Activated naive CD4-positive, alpha-beta T cell treated with Interleukin-2 at 50 U/mL for 16 hours (primary cell): Measurements from ENCODE around the gene APOL1.
"Not testable (repeated sequence)": the region's sequence is repeated elsewhere in the genome, so short reads cannot be mapped to it uniquely, and the experiment has no call there.

Experiments used
- DNase-seq: peaks from one replicate; pipeline ENCODE4 v3.0.0-alpha.2; 2020

APOL1 gene

GRCh38 chr22:36274531-36274930 lies 21.6 kb downstream of the APOL1 start:
- DNase-seq: no peak

GRCh38 chr22:36277482-36278291 lies 24.8 kb downstream of the APOL1 start:
- peak; percentile 71 for DNase-seq

GRCh38 chr22:36279219-36279666 lies 26.3 kb downstream of the APOL1 start:
- no peak for DNase-seq

- DNase-seq: no peak
Measured at GRCh38 chr22:36280379-36280778, 27.4 kb downstream of the APOL1 start.

GRCh38 chr22:36281781-36282327 lies 28.9 kb downstream of the APOL1 start:
- no peak for DNase-seq

- DNase-seq: no peak
Measured at GRCh38 chr22:36282328-36282831, 29.4 kb downstream of the APOL1 start.

GRCh38 chr22:36284171-36284571 lies 31.2 kb downstream of the APOL1 start:
- DNase-seq: no peak

- DNase-seq: no peak
Measured at GRCh38 chr22:36285017-36285416, 32.1 kb downstream of the APOL1 start.

GRCh38 chr22:36285545-36285944 lies 32.6 kb downstream of the APOL1 start:
- no peak for DNase-seq

- peak; percentile 71 for DNase-seq
Measured at GRCh38 chr22:36286096-36286957, 33.4 kb downstream of the APOL1 start.

GRCh38 chr22:36287881-36288515 lies 35.1 kb downstream of the APOL1 start:
- no peak for DNase-seq

- DNase-seq: no peak
Measured at GRCh38 chr22:36288571-36289405, 35.9 kb downstream of the APOL1 start.

- no peak for DNase-seq
Measured at GRCh38 chr22:36289406-36289870, 36.5 kb downstream of the APOL1 start.

- DNase-seq: peak; percentile 45
Measured at GRCh38 chr22:36289948-36290371, 37.0 kb downstream of the APOL1 start.

- not testable (repeated sequence) for DNase-seq
Measured at GRCh38 chr22:36290391-36291075, 37.6 kb downstream of the APOL1 start.

- no peak for DNase-seq
Measured at GRCh38 chr22:36291831-36292740, 39.2 kb downstream of the APOL1 start.

GRCh38 chr22:36292823-36293530 lies 40.0 kb downstream of the APOL1 start:
- no peak for DNase-seq

- DNase-seq: no peak
Measured at GRCh38 chr22:36293606-36294292, 40.8 kb downstream of the APOL1 start.

GRCh38 chr22:36294293-36294620 lies 41.3 kb downstream of the APOL1 start:
- no peak for DNase-seq
